Lower lobe of right lung (tissue), 2 donors: ENCODE results near the gene SHKBP1. TPM values are rescaled to one million over a fixed set of nuclear protein-coding genes. Genes with fewer than 3 reads are reported as not detected.
"Not testable (repeated sequence)": the region's sequence is repeated elsewhere in the genome, so short reads cannot be mapped to it uniquely, and the experiment has no call there.

Experiments used
- ATAC-seq, 2 donors: fragments of 200-7000 bp; cut with Tn5 transposase; one replicate each; pipeline ENCODE4 v1.9.1; 2020 to 2022; ENCODE audit warnings: mild to moderate bottlenecking in 2 of 2, moderate library complexity in 2 of 2
- DNase-seq: peaks from one replicate; pipeline ENCODE4 v3.0.0-alpha.2; 2020
- H3K27ac ChIP-seq: fragments of 200-600 bp; one replicate; pipeline ENCODE4 v1.8.0; 2022
- H3K27me3 ChIP-seq: fragments of 200-600 bp; one replicate; pipeline ENCODE4 v1.8.0; 2022; ENCODE audit warnings: low read depth
- H3K36me3 ChIP-seq: fragments of 200-600 bp; one replicate; pipeline ENCODE4 v1.8.0; 2022; ENCODE audit warnings: mild to moderate bottlenecking
- H3K4me1 ChIP-seq: fragments of 200-600 bp; one replicate; pipeline ENCODE4 v1.8.0; 2022
- H3K4me3 ChIP-seq: fragments of 200-600 bp; one replicate; pipeline ENCODE4 v1.8.0; 2022; ENCODE audit warnings: mild to moderate bottlenecking
- H3K9me3 ChIP-seq: fragments of 200-600 bp; one replicate; pipeline ENCODE4 v1.8.0; 2022
- intact Hi-C: fragments of 100-400 bp; cut with DNase I; formaldehyde crosslinking; loops from one replicate; pipeline ENCODE4 v1.11.0; 2022
- total RNA-seq: library from RNA; stranded (reverse); fragmentation: NEBNext Ultra II Directional; extraction: Animal tissue kit (Norgen Biotek cat#: 25700); gene quantifications from one replicate; pipeline ENCODE4 v1.2.1, GENCODE V29; 2021
- TF ChIP-seq, protein P1 (sequence below): fragments of 200-600 bp; IDR thresholded peaks from one replicate; pipeline ENCODE4 v1.8.0; 2022; ENCODE audit warnings: antibody characterized with exemption, mild to moderate bottlenecking
- donor health status: DM: no; HTN: yes; CAD: no; lungs with severe emphysema.

The SHKBP1 gene
- total RNA-seq, 1 donor from 2014 or later: 91.2 TPM

DNA sequence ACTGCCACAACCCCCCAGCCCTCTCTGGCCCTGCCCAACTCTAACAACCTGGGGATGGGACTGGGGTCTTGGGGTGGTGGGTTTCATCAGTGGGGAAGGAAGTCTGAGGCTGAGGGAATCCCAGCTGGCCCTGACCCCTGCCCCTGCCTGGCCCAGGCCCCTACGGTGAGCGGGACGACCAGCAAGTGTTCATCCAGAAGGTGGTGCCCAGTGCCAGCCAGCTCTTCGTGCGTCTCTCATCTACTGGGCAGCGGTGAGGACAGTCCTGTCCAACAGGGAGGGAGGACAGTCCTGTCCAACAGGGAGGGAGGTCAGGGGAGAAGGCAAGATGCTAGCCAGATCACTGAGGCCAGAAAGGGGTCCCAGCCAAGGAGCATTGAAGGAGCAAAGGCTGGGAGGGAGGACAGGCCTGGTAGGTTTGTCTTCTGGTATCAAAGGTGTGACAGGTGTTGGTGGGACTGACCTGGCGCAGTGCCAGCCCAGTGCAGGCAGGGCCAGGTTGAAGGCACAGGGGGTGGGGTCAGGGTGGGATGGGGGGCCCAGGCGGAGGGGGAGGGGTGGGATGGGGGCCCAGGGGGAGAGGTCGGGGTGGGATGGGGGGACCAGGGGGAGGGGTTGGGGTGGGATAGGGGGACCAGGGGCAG lies 12.4 kb downstream of the SHKBP1 start:
- Histone ChIP-seq H3K27me3 (no peaks in the 10 kb centered on the region), H3K27ac (no peak overlapping the region), H3K9me3 (no peaks in the 10 kb centered on the region), H3K4me1 (no peaks in the 10 kb centered on the region), H3K36me3 (peaks cover 53% of the 10 kb centered on the region), H3K4me3 (no peak overlapping the region)
- no peak for ATAC-seq
- no peak for DNase-seq
- intact Hi-C loops: no loop called here
- TF ChIP-seq, protein P1, sequence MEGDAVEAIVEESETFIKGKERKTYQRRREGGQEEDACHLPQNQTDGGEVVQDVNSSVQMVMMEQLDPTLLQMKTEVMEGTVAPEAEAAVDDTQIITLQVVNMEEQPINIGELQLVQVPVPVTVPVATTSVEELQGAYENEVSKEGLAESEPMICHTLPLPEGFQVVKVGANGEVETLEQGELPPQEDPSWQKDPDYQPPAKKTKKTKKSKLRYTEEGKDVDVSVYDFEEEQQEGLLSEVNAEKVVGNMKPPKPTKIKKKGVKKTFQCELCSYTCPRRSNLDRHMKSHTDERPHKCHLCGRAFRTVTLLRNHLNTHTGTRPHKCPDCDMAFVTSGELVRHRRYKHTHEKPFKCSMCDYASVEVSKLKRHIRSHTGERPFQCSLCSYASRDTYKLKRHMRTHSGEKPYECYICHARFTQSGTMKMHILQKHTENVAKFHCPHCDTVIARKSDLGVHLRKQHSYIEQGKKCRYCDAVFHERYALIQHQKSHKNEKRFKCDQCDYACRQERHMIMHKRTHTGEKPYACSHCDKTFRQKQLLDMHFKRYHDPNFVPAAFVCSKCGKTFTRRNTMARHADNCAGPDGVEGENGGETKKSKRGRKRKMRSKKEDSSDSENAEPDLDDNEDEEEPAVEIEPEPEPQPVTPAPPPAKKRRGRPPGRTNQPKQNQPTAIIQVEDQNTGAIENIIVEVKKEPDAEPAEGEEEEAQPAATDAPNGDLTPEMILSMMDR: no peak

DNA sequence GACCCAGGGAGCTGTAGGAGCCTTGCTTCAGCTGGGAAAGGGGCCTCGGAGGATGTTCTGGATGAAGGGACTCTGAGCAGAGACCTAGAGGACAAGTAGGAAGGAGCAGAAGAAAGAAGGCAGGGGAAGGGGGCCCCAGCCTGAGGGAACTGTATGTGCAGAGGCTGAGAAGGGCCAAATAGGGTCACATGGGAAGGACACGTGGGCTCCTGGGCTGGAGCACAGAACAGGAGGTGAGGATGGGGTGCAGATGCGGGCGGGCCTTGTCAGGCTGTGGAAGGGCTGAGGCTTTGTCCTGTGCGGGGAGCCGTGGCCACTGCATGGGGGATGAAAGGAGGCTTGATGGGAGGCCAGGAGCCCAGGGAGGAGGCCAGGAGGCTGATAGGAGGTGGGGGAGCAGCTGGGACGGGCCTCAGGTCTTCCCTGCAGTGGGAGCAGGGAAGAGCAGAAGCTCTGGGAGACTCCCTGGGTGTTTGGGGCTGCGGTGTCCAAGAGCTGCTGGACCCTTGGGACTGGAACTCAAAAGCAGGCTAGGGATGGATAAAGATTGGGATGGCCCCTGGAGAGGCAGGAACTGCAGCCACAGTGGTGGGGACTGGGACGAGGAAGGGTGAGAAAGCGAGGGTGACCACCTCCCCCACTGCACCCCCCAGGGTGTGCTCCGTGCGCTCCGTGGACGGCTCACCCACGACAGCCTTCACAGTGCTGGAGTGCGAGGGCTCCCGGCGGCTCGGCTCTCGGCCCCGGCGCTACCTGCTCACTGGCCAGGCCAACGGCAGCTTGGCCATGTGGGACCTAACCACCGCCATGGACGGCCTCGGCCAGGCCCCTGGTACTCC lies 13.1 kb downstream of the SHKBP1 start:
- TF ChIP-seq, protein P1: no peak
- Histone ChIP-seq H3K36me3 (peaks cover 45% of the 10 kb centered on the region), H3K27me3 (no peaks in the 10 kb centered on the region), H3K9me3 (no peaks in the 10 kb centered on the region), H3K27ac (no peak overlapping the region), H3K4me1 (no peaks in the 10 kb centered on the region), H3K4me3 (no peak overlapping the region)
- no peak for ATAC-seq
- no peak for DNase-seq
- intact Hi-C loops: no loop called here

DNA sequence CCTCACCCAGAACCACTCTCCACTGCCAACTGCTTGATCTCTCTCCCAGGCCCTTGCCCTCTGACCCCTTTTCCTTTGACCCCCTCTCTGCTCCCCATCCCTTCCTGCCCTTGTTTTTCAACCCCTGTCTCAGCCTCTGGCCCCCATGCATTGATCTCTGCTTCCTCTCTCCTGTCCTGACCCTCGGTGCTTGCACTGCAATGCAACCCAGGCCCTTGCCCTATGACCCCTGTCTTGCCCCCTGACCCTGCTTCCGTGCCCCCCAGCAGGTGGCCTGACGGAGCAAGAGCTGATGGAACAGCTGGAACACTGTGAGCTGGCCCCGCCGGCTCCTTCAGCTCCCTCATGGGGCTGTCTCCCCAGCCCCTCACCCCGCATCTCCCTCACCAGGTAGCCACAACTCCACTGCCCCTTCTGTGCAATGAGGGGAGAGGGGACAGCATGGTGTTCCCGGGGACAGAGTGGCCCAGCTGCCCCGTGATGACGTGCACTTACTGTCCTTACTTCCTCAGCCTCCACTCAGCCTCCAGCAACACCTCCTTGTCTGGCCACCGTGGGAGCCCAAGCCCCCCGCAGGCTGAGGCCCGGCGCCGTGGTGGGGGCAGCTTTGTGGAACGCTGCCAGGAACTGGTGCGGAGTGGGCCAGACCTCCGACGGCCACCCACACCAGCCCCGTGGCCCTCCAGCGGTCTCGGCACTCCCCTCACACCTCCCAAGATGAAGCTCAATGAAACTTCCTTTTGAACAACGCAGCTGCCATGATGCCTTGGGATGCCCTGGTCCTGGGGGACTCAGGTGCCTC lies 14.0 kb downstream of the SHKBP1 start:
- Histone ChIP-seq H3K27ac (no peak overlapping the region), H3K4me1 (no peaks in the 10 kb centered on the region), H3K27me3 (peaks cover 6% of the 10 kb centered on the region), H3K36me3 (peaks cover 37% of the 10 kb centered on the region), H3K9me3 (no peaks in the 10 kb centered on the region), H3K4me3 (no peak overlapping the region)
- intact Hi-C loops: no loop called here
- TF ChIP-seq, protein P1: no peak
- no peak for DNase-seq
- ATAC-seq: no peak

DNA sequence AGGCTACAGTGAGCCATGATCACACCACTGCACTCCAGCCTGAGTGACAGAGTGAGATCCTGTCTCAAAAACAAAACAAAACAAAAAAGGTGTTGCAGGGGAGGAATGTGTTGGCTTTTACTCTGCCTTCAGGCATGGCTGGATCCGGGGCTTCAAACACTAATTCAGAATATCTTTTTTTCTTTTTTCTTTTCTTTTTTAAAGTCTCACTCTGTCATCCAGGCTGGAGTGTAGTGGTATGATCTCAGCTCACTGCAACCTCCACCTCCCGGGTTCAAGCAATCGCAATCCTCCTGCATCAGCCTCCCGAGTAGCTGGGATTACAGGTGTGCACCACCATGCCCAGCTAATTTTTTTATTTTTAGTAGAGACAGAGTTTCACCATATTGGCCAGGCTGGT lies 15.1 kb downstream of the SHKBP1 start:
- H3K4me3 ChIP-seq, intact Hi-C loops, H3K9me3 ChIP-seq, H3K27ac ChIP-seq, DNase-seq, ATAC-seq, H3K4me1 ChIP-seq: not testable (repeated sequence)
- Histone ChIP-seq H3K27me3 (peaks cover 13% of the 10 kb centered on the region), H3K36me3 (peaks cover 26% of the 10 kb centered on the region)

DNA sequence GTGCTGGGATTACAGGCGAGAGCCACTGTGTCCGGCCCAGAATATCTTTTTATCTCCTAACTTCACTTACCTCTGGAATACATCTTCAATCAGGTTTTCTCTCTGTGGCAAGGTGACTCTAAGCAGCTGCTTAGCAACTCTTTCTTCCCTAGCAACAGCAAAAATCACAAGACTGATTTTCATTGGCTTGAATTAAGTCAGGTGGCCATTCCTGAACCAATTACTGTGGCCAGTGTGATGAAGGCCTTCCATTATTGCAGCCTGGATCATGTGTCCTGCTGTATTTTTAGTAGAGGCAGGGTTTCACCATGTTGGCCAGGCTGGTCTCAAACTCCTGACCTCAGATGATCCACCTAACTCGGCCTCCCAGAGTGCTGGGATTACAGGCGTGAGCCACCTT lies 15.5 kb downstream of the SHKBP1 start:
- DNase-seq: no peak
- no peak overlapping the region for H3K4me3 ChIP-seq
- peaks cover 22% of the 10 kb centered on the region for H3K36me3 ChIP-seq
- no peaks in the 10 kb centered on the region for H3K9me3 ChIP-seq
- no peak overlapping the region for H3K27ac ChIP-seq
- intact Hi-C loops: no loop called here
- ATAC-seq: peak in 1 of 2 donors; percentile 48
- TF ChIP-seq, protein P1: no peak
- peaks cover 8% of the 10 kb centered on the region for H3K4me1 ChIP-seq
- H3K27me3 ChIP-seq: peaks cover 18% of the 10 kb centered on the region
